Hematopoietic multipotent progenitor cell treated with erythropoietin and hydrocortisone succinate and interleukin-3 and kit ligand, for 8 days (in vitro differentiated cells): Measurements from ENCODE around the gene ZRANB3.
"Not testable (repeated sequence)": the region's sequence is repeated elsewhere in the genome, so short reads cannot be mapped to it uniquely, and the experiment has no call there.

ENCODE experiments used
- DNase-seq: peaks from one replicate; pipeline ENCODE4 v3.0.0-alpha.2; 2015

ZRANB3 gene

DNA sequence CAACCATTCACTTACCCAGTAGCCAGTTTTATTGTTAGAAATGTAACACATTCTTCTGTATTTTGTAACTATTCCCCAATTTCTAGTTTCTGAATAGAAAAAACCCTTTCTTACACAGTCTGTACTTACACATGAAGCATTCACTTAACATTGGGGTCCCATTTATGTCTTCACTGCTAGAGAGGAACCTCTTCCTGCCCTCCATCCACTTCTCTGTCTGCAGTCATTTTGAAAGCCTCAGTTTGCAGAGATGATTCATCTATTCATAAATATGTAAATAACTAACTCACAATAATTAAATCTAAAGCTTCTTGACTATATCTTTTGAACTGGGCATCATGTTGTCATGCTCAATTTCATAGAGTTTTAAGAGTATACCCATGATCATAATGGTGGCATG, 55.9 kb downstream of the ZRANB3 start:
- no peak for DNase-seq

DNA sequence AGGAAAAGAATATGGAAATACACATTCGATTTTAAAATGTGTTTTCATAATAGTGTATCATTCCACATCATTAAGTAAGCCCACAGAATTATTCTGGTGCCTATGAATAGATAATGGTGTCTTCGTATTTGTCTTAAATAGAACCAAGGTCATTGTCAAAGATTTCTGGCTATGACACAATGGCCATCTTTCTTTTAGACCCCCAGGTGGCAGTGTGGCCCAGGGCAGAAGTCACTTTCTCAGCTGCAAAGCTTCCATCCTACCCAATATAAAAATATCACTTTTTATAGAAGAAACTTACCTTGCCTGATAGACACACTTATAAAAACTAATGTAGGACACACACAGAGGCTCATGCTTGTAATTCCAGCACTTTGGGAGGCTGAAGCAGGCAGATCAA, 57.5 kb downstream of the ZRANB3 start:
- peak; percentile 46 for DNase-seq

DNA sequence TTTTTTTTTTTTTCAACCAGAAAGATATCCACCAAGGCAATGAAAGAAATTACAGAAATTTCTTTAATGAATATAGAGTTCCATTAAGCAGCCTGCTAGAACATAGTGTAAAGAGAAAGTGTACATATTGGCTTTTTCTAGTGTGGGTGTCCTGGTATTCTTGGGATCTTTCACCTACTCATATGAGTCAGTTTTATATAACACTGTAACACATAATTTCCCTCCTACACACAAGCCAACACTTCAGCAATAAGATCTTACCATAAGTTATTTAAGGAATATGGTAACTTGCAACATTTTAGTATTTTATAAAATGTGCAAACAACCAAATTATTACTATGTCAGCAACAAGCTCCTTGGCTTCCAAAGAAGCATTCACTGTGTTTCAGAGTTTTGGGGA, 59.9 kb downstream of the ZRANB3 start:
- DNase-seq = no peak

DNA sequence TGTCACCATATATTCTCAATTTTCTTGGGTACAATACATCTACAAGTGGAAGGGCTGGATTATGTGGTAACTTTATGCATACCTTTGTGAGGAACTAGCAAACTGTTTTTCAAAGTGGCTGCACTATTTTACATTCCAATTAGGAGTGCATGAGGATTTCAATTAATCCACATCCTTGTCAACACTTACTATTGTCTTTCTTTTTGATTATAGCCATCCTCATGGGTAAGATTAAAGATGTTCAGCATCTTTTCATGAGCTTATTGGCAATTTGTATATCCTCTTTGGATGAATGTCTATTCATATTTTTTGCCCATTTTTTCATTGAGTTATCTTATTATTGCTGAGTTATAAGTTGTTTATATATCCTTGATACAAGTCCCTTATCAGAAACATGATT, 73.7 kb downstream of the ZRANB3 start:
- no peak for DNase-seq

DNA sequence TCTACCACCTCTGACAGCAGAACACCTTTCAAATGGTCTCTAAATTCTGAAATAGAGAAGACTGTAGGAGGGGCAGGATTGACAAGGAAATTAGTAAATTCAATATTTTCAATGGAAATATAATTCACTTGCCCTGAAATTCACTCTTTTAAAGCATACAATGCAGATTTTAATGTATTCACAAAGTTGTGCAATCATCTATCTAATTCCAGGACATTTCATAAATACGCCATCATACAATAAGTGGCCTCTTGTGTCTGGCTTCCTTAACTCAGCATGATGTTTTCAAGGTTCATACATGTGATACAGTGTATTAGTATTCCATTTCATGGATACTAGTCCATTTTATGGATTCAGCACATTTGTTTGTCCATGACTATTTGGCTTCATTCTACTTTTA, 74.2 kb downstream of the ZRANB3 start:
- no peak for DNase-seq

DNA sequence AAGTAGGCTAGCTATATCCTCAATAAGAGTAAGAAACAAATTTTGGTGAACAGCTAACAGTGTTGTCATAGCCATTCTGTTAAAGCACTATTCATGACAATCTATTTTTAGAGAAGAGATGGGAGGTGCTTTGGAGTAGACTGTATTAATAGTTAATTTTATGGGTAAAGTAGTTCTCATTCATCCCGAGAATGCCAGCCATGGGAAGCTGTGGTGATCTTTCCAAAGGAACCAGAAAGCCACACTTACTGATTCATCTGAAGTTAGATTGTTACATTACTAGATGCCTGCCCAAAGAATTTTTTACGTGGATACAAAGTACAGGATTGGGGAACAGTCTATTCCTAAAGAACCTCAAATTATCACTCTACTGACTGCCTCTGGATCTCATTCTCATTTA, 74.6 kb downstream of the ZRANB3 start:
- no peak for DNase-seq

DNA sequence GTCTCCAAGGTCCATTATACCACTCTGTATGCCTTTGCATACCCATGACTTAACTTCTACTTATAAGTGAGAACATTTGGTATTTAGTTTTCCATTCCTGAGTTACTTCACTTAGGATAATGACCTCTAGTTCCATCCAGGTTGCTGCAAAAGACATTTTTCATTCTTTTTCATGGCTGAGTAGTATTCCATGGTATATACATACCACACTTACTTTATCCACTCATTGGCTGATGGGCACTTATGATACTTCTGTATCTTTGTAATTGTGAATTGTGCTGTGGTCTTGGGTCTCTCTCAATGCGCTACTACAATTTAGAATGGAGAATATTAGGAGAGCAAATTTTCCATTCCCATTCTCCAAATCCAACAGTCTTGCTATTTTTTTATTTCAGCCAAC, 76.4 kb downstream of the ZRANB3 start:
- DNase-seq = no peak

DNA sequence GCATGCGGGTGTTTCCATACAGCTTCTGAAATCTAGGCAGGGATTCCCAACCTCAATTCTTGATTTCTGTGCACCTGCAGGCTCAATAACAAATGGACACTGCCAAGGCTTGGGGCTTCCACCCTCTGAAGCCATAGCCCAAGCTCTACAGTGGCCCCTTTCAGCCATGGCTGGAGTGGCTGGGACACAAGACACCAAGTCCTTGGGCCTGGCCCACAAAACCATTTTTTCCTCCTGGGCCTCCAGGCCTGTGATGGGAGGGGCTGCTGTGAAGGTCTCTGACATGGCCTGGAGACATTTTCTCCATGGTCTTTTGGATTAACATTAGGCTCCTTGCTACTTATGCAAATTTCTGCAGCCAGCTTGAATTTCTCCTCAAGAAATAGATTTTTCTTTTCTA, 78.0 kb downstream of the ZRANB3 start:
- not testable (repeated sequence) for DNase-seq

DNA sequence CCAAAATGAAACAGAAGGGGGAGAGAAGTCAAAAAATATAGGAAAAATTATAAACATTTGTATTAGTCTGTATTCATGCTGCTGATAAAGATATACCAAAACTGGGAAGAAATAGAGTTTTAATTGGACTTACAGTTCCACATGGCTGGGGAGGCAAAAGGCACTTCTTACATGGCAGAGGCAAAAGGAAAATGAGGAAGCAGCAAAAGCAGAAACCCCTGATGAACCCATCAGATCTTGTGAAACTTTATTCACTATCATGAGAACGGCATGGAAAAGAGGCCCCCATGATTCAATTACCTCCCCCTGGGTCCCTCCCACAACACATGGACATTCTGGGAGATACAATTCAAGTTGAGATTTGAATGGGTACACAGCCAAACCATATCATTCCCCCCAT, 79.1 kb downstream of the ZRANB3 start:
- peak; percentile 5 for DNase-seq

DNA sequence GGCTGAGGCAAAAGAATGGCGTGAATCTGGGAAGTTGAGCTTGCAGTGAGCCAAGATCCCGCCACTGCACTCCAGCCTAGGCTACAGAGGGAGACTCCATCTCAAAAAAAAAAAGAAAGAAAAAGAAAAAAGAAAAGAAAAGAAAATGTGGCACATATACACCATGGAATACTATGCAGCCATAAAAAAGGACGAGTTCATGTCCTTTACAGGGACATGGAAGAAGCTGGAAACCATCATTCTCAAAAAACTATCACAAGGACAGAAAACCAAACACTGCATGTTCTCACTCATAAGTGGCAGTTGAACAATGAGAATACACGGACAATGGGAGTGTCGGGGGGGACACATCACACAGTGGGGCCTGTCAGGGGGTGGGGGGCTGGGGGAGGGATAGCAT, 88.0 kb downstream of the ZRANB3 start:
- DNase-seq = not testable (repeated sequence)

DNA sequence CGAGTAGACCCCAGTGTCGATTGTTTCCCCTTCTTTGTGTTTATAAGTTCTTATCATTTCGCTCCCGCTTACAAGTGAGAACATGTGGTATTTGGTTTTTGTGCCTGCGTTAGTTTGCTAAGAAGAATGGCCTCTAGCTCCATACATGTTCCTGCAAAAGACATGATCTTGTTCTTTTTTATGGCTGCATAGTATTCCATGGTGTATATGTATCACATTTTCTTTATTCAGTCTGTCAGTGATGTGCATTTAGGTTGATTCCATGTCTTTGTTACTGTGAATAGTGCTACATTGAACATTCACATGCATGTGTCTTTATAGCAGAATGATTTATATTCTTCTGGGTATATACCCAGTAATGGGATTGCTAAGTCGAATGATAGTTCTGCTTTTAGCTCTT, 95.9 kb downstream of the ZRANB3 start:
- DNase-seq = not testable (repeated sequence)

DNA sequence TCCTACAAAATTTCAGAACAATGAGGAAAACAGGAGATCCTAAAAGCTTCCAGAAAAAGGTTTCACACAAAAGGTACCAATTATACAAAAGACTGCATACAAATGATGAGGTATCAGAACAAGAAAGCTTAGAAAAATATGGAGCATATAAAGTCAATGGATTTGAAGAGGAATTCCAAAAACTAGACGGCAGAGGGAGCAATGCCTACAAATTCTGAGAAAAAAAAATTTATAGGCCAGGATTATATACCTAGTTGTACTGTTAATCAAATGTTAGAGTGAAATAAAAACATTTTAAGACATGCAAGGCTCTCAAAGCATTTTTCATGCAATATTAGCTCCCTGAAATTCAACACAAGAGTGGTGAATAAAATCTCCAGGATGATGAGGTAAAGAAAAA, 106.2 kb downstream of the ZRANB3 start:
- DNase-seq = no peak

DNA sequence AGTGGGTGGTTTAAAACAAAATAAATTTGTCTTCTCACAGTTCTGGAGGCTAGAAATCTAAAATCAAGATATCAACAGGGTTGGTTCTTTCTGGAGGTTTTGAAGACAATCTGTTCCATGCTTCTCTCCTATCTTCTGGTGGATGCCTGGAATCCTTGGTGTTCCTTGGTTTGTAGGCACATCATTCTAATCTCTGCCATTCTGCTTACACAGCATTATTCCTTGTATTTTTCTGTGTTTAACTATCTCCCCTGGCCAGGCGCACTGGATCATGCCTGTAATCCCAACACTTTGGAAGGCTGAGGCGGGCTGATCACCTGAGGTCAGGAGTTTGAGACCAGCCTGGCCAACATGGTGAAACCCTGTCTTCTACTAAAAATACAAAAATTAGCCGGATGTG, 108.1 kb downstream of the ZRANB3 start:
- no peak for DNase-seq

DNA sequence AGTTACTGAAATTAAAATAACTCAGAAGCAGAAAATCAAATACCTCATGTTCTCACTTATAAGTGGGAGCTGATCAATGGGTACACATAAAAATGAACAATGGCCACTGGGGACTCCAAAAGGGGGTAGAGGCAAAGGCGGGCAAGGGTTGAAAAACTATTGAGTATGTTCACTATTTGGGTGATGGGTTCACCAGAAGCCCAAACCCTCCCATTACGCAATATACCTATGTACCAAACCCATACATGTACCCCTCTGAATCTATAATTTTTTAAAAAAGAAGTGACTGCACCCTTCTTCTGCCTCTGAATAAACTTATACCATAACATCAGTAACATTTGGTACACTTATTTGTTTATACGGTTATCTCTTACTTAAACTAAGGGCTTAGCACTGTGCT, 119.4 kb downstream of the ZRANB3 start:
- no peak for DNase-seq

DNA sequence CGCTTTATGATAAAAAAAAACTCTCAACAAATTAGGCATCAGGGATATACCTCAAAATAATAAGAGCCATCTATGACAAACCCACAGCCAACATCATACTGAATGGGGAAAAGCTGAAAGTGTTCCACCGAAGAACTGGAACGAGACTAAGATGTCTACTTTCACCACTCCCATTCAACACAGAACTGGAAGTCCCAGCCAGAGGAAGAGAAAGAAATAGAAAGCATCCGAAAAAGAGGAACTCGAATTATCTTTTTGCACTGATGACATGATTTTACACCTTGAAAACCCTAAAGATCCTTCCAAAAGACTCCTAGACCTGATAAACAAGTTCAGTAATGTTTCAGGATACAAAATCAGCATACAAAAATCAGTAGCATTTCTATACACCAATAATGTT, 121.6 kb downstream of the ZRANB3 start:
- no peak for DNase-seq

DNA sequence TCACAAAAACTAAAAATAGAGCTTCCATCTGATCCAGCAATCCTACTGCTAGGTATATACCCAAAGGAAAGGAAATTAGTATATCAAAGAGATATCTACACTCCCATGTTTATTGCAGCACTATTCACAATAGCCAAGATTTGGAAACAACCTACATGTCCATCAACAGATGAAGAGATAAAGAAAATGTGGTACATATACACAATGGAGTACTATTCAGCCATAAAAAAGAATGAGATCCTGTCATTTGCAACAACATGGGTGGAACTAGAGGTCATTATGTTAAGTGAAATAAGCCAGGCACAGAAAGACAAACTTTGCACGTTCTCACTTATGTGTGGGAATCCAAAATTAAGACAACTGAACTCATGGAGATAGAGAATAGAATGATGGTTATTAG, 134.8 kb downstream of the ZRANB3 start:
- DNase-seq = not testable (repeated sequence)

DNA sequence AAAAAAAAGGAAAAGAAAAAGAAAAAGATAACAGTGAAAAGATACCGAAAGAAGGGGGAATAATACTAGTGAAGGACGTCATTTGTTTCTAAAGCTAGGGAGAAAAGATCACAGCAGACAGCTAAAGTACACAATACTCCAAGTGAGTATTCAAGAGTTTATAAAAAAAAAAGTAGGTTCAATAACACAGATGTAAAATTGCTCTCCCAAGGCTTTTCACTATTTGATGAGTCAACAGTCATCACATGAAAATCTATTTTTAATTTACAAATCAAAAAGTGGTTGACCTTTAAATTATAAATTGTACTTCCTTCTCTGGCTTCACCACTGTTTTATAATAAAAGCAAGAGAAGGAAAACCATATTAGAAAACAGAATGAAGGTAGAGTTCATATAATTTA, 144.0 kb downstream of the ZRANB3 start:
- DNase-seq = no peak

DNA sequence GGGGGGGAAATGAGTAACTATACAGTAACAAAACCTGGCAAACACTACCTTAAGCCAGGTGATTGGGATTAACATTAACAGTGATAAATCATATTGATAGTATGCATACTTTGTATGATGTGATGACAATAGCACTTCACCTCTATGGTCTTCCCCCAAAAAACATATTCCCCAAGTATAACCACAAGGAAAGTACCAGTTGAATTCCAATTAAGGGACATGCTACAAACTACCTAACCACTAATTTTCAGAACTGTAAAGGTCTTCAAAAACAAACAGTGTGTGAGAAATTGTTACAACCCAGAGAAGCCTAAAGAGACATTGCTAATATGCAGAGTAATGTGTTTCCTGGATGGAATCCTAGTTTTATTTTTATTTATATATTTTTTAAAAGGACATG, 152.4 kb downstream of the ZRANB3 start:
- DNase-seq = no peak

DNA sequence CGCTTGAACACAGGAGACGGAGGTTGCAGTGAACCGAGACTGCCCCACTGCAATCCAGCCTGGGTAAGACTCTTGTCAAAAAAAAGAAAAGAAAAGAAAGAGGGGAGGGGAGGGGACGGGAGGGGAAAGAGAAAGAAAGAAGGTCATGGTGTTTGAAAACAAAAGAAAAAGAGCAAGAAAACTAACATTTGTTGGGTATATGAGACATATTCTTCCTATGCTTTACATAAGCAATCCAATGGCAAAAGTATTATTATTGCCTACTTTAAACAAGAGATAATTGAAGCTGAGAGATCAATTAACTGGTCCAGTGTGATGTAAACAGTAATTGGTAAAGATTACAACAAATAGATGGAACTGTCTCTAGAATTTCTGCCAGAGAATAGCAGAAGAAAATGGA, 157.3 kb downstream of the ZRANB3 start:
- DNase-seq = no peak

DNA sequence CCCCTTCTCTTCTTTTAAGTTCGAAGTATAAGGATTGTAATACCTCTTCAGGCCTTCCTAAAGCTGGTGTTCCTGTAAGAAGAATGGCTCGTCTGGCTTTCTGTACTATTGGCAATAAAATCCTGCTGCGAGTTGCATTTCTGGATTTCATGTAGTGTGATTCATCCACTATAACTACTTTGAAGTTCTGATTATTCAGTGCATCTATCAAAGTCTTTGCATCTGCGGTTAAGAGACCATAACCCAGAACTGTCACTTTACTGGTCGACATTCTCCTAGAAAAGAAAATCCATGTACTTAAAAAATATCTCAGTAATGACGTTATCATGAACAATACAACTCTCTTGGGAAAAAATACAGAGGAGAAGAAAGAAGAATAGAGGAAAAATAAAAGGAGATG, 181.1 kb downstream of the ZRANB3 start:
- DNase-seq = no peak

DNA sequence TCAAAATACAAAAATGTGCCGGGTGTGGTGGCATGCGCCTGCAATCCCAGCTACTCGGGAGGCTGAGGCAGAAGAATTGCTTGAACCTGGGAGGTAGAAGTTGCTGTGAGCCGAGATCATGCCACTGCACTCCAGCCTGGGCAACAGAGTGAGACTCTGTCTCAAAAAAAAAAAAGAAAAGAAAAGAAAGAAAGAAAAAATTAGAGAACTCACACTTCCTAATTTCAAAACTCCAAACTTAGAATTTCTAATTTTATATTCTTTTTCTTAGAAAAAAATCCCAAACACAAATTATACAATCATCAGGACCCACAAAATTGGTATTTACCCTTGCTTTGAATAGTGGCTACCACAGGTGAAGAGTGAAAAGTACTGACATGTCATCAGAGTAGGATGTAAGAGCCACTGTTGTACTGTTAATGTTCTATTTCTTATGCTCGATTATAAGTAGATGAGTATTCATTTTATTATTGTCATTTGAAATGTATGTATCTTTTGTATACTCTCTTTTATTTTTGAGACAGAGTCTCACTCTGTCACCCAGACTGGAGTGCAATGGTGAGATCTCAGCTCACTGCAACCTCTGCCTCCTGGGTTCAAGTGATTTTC, 182.8 kb downstream of the ZRANB3 start:
- not testable (repeated sequence) for DNase-seq

DNA sequence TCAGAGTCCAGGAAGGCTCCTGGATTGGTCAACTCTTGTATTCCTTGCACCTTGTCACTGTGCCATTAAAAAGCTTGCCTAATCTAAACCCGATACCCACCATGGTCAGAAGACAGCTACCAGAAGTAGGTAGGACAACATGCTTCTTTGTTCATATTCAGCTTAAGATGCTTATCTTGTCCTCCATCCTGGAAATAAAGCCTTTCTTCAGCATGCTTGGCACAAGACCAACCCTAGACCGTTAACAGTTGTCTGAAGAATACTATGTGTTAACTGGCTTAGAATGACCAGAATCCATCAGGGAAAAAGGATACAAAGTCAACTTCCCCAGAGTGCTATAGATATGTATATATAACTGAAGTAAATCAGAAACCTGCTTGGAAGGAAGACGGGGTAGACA, 193.9 kb downstream of the ZRANB3 start:
- no peak for DNase-seq

DNA sequence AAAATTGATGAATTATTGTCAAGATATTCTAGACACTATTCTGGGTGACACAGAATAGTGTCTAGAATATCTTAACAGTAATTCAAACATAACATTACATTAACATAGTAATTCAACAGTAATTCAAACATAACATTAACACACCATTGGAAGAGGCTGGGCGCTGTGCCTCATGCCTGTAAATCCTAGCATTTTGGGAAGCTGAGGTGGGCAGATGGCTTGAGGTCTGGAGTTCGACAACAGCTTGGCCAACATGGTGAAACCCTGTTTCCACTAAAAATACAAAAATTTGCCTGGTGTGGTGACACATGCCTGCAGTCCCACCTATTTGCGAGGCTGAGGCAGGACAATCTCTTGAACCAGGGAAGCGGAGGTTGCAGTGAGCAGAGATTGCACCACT, 195.8 kb downstream of the ZRANB3 start:
- no peak for DNase-seq

DNA sequence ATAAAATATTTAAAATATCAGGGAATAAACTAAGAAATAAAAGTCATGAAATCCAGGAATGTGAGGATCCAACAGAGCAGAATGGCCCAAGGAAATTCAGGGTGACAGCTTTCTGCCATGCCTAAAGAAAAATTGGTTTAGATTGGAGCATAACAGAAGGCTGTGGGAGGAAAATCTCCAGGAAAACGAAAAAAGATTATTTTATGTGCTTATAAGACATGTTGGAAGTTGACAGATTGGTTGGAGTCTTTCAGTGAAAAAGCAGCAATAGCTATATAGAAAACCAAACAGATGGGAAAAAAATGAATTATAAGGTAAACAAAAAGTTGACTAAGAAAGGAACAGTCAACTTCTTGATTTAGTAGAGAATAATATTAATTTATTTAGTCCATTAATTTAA, 203.9 kb downstream of the ZRANB3 start:
- DNase-seq = no peak

DNA sequence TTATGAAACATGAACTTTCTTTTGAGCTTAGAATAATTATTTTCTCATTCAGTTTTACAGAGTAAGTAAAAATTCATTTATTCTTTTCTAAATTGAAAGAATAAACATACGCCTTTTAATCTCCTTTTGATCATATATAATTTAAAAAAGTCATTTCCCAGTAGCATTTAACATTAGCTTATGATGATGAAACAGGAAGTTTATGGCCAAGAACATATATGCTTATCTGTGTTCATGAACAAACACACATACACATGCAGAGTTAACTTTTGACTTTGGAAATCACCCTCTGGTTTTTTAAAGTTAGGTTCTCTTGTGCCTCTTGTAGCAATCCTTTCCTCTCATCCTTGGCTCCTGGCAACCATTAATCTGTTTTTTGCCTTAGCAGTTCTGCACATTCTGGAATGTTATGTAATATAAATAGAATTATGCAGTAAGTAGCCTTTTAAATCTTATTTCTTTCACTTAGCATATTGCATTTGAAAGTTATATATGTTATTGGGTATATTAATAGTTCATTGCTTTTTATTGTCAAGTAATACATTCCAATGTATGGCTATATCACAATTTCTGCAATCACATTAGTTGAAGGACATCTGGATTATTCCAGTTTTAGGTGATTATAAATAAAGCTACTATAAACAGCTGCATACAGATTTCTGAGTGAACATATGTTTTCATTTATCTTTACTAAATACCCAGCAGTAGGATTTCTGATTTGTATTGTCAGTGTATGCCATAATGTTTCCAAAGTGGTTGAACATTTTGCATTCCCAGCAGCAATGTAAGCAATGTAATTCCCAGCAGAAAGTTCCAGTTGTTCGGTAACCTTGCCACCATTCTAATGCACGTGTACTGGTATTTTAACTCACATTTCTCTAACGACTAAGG, 210.3 kb downstream of the ZRANB3 start:
- DNase-seq = no peak
